CD4-positive, alpha-beta memory T cell (primary cell): ENCODE results near the gene S100A14. TPM values are rescaled to one million over a fixed set of nuclear protein-coding genes. Genes with fewer than 3 reads are reported as not detected.

Source experiments
- CTCF ChIA-PET: fragments of 350-600 bp; sonication (Branson Sonifier 250); formaldehyde crosslinking; loops from one replicate; lab custom pipeline; 2021; ENCODE audit warnings: inconsistent platforms; ENCODE audit not compliant: partially characterized antibody; lab: Charles Lee
- POLR2A ChIA-PET: fragments of 350-600 bp; sonication (Branson Sonifier 250); formaldehyde crosslinking; loops from one replicate; lab custom pipeline; 2021; ENCODE audit not compliant: partially characterized antibody; lab: Charles Lee
- DNase-seq, 5 donors: peaks; one replicate each; pipeline versions ENCODE4 v3.0.0 to v3.0.0-alpha.2; 2020 to 2022; ENCODE audit warnings: mixed read lengths in 1 of 5
- H3K27ac ChIP-seq: one replicate; pipeline ENCODE4 v1.7.0; 2013; ENCODE audit warnings: low read depth, low read length
- H3K27me3 ChIP-seq: 2 replicates; pipeline ENCODE4 v1.7.0; 2013; ENCODE audit warnings: mild to moderate bottlenecking, low read length, moderate library complexity; ENCODE audit not compliant: insufficient read depth
- H3K36me3 ChIP-seq: 2 replicates; pipeline ENCODE4 v1.7.0; 2013; ENCODE audit warnings: mild to moderate bottlenecking, low read length, moderate library complexity; ENCODE audit not compliant: insufficient read depth
- H3K4me1 ChIP-seq: 2 replicates; pipeline ENCODE4 v1.7.0; 2013; ENCODE audit warnings: mild to moderate bottlenecking, low read length, moderate library complexity; ENCODE audit not compliant: insufficient read depth
- H3K4me3 ChIP-seq, 2 donors: one replicate each; pipeline ENCODE4 v1.7.0; 2013; ENCODE audit warnings: low read length in 2 of 2, mild to moderate bottlenecking in 1 of 2
- H3K9me3 ChIP-seq, 2 donors: one replicate each; pipeline ENCODE4 v1.7.0; 2013; ENCODE audit warnings: low read length in 2 of 2, control low read depth in 1 of 2; ENCODE audit not compliant: control insufficient read depth in 1 of 2
- H3K27ac Mint-ChIP-seq, 7 donors: one replicate each; pipeline ENCODE4 v1.8.0; 2020 to 2021; ENCODE audit warnings: mixed read lengths in 7 of 7, mild to moderate bottlenecking in 6 of 7, inconsistent platforms in 3 of 7, moderate library complexity in 3 of 7
- H3K27me3 Mint-ChIP-seq, 2 donors: one replicate each; pipeline ENCODE4 v1.8.0; 2020 to 2021; ENCODE audit warnings: mixed read lengths in 2 of 2
- H3K36me3 Mint-ChIP-seq, 2 donors: one replicate each; pipeline ENCODE4 v1.8.0; 2020 to 2021; ENCODE audit warnings: mixed read lengths in 2 of 2, inconsistent platforms in 1 of 2, mild to moderate bottlenecking in 1 of 2
- H3K4me1 Mint-ChIP-seq, 4 donors: one replicate each; pipeline ENCODE4 v1.8.0; 2020 to 2021; ENCODE audit warnings: mixed read lengths in 4 of 4, mild to moderate bottlenecking in 1 of 4
- H3K4me3 Mint-ChIP-seq, 8 donors: one replicate each; pipeline ENCODE4 v1.8.0; 2020 to 2021; ENCODE audit warnings: mixed read lengths in 8 of 8, mild to moderate bottlenecking in 7 of 8, moderate library complexity in 6 of 8, inconsistent platforms in 3 of 8
- H3K9me3 Mint-ChIP-seq, 8 donors: one replicate each; pipeline ENCODE4 v1.8.0; 2020 to 2021; ENCODE audit warnings: mixed read lengths in 8 of 8, mild to moderate bottlenecking in 5 of 8, inconsistent platforms in 3 of 8, moderate library complexity in 1 of 8
- intact Hi-C: fragments of 100-400 bp; cut with micrococcal nuclease; formaldehyde crosslinking; loops from one replicate; pipeline ENCODE4 v1.15.1; 2023
- polyA plus RNA-seq, 2 donors: library from polyadenylated mRNA; unstranded; fragments of 300-500 nt; fragmentation: Illumina TruSeq; gene quantifications; one replicate each; pipeline ENCODE4 v1.2.3, GENCODE V29; 2021
- total RNA-seq, 2 experiments: library from RNA; stranded (reverse); gene quantifications; one replicate each; pipeline ENCODE4 v1.2.3, GENCODE V29; 2021

Gene S100A14
- total and polyA plus RNA-seq, 4 experiments from 2014 or later, result not detected

- CTCF ChIA-PET, result interaction anchor here (0.7 to 17.8 kb wide), 11 partner anchors 19 to 77 kb away, joined by 3 to 214 read pairs (median 5); partner anchors contain the start of genes S100A5 and S100A6
- Histone ChIP-seq H3K9me3 (no peaks in the 10 kb centered on the region), H3K27me3 (no peaks in the 10 kb centered on the region), H3K27ac (peak within 1 kb of the TSS; percentile 42), H3K4me1 (peaks cover 35% of the 10 kb centered on the region), H3K36me3 (no peaks in the 10 kb centered on the region), H3K4me3 (peak within 1 kb of the TSS in 1 of 2 donors; percentile 16)
- POLR2A ChIA-PET, result interaction anchor here (0.9 to 12.1 kb wide), 7 partner anchors 21 to 68 kb away, joined by 3 to 173 read pairs (median 8); partner anchors contain the start of genes CHTOP, S100A4, S100A5 and S100A6
- no peaks in the 10 kb centered on the region for H3K27me3 Mint-ChIP-seq
- intact Hi-C loops, result loop anchor here (1.0 to 5.0 kb wide), 4 partner anchors 20 to 106 kb away; partner anchors contain the start of genes S100A14 and S100A4
- peak in 2 of 5 donors; percentile 13 to 54 for DNase-seq
- peaks cover 22 to 36% (median 28%) of the 10 kb centered on the region in 4 donors for H3K4me1 Mint-ChIP-seq
- no peaks in the 10 kb centered on the region for H3K36me3 Mint-ChIP-seq
- peak within 1 kb of the TSS; percentile 90 to 97 (median 93) for H3K27ac Mint-ChIP-seq
- H3K4me3 Mint-ChIP-seq, result peak within 1 kb of the TSS in 7 of 8 donors; percentile 55 to 81 (median 69)
- no peaks in the 10 kb centered on the region for H3K9me3 Mint-ChIP-seq
Measured at GRCh38 chr1:153565529-153566374, 50.4 kb downstream of the S100A14 start, which contains the start of gene S100A2. Gene S100A2 (minus strand): TSS chr1:153565844. CDS start chr1:153563877, 1,967 bp downstream.

Other genes starting within 250 kb of the S100A14 start
- not detected for gene S100A12, start 240.7 kb downstream of the S100A14 start, total RNA-seq
- gene S100A12, start 240.7 kb downstream of the S100A14 start, polyA plus RNA-seq, result under 1 TPM in 1 of 2 donors, not detected in 1; 0.95 TPM
- under 1 TPM in 1 of 2 experiments, not detected in 1; 0.73 TPM for gene S100A8, start 225.3 kb downstream of the S100A14 start, total RNA-seq
- gene S100A8, start 225.3 kb downstream of the S100A14 start, polyA plus RNA-seq, result 1 to 10 TPM; 1.6 to 4.0 TPM
- not detected for gene S100A7A, start 199.8 kb downstream of the S100A14 start, total RNA-seq
- gene S100A7A, start 199.8 kb downstream of the S100A14 start, polyA plus RNA-seq, result not detected
- gene S100A7, start 155.7 kb downstream of the S100A14 start, total RNA-seq, result not detected
- gene S100A7, start 155.7 kb downstream of the S100A14 start, polyA plus RNA-seq, result not detected
- gene S100A6, start 80.3 kb downstream of the S100A14 start, total RNA-seq, result 100 to 1,000 TPM; 342 to 356 TPM
- 100 to 1,000 TPM; 848 to 918 TPM for gene S100A6, start 80.3 kb downstream of the S100A14 start, polyA plus RNA-seq
- gene S100A5, start 75.4 kb downstream of the S100A14 start, total RNA-seq, result 1 to 10 TPM in 1 of 2 experiments, under 1 TPM in 1; 0.93 to 1.8 TPM
- gene S100A5, start 75.4 kb downstream of the S100A14 start, polyA plus RNA-seq, result 1 to 10 TPM in 1 of 2 donors, not detected in 1; 1.5 TPM
- 100 to 1,000 TPM; 329 to 346 TPM for gene S100A4, start 70.5 kb downstream of the S100A14 start, total RNA-seq
- 1,000 to 10,000 TPM; 2,886 to 3,815 TPM for gene S100A4, start 70.5 kb downstream of the S100A14 start, polyA plus RNA-seq
- not detected for gene S100A3, start 67.1 kb downstream of the S100A14 start, total RNA-seq
- gene S100A3, start 67.1 kb downstream of the S100A14 start, polyA plus RNA-seq, result not detected
- gene S100A2, start 50.5 kb downstream of the S100A14 start, total RNA-seq, result under 1 TPM in 1 of 2 experiments, not detected in 1; 0.87 TPM
- gene S100A2, start 50.5 kb downstream of the S100A14 start, polyA plus RNA-seq, result 1 to 10 TPM; 1.0 to 1.7 TPM
- gene S100A16, start 3.2 kb downstream of the S100A14 start, total RNA-seq, result not detected
- gene S100A16, start 3.2 kb downstream of the S100A14 start, polyA plus RNA-seq, result not detected
- 1 to 10 TPM; 4.3 to 5.2 TPM for gene S100A13, start 11.2 kb upstream of the S100A14 start, total RNA-seq
- gene S100A13, start 11.2 kb upstream of the S100A14 start, polyA plus RNA-seq, result under 1 TPM in 1 of 2 donors, not detected in 1; 0.56 TPM
- not detected for gene S100A1, start 12.1 kb upstream of the S100A14 start, total RNA-seq
- not detected for gene S100A1, start 12.1 kb upstream of the S100A14 start, polyA plus RNA-seq
- 100 to 1,000 TPM; 144 to 149 TPM for gene CHTOP, start 17.7 kb upstream of the S100A14 start, total RNA-seq
- gene CHTOP, start 17.7 kb upstream of the S100A14 start, polyA plus RNA-seq, result 10 to 100 TPM; 42.2 to 75.5 TPM
- 10 to 100 TPM; 26.4 to 28.2 TPM for gene SNAPIN, start 42.4 kb upstream of the S100A14 start, total RNA-seq
- 10 to 100 TPM; 74.4 to 85.6 TPM for gene SNAPIN, start 42.4 kb upstream of the S100A14 start, polyA plus RNA-seq
- 10 to 100 TPM; 82.3 to 87.8 TPM for gene ILF2, start 54.7 kb upstream of the S100A14 start, total RNA-seq
- 100 to 1,000 TPM; 136 to 200 TPM for gene ILF2, start 54.7 kb upstream of the S100A14 start, polyA plus RNA-seq
- gene NPR1, start 62.4 kb upstream of the S100A14 start, total RNA-seq, result not detected
- gene NPR1, start 62.4 kb upstream of the S100A14 start, polyA plus RNA-seq, result not detected
- gene INTS3, start 111.7 kb upstream of the S100A14 start, total RNA-seq, result 10 to 100 TPM; 49.1 to 53.0 TPM
- gene INTS3, start 111.7 kb upstream of the S100A14 start, polyA plus RNA-seq, result 10 to 100 TPM in 1 of 2 donors, 1 to 10 TPM in 1; 8.1 to 12.5 TPM
- gene SLC27A3, start 159.1 kb upstream of the S100A14 start, total RNA-seq, result 10 to 100 TPM; 18.2 to 20.5 TPM
- 1 to 10 TPM; 7.9 to 9.2 TPM for gene SLC27A3, start 159.1 kb upstream of the S100A14 start, polyA plus RNA-seq